Astrocyte (in vitro differentiated cells and primary cell): ENCODE results near the gene GJA8. TPM values are rescaled to one million over a fixed set of nuclear protein-coding genes. Genes with fewer than 3 reads are reported as not detected.

Experiments
- DNase-seq: peaks from one replicate; pipeline ENCODE4 v3.0.0-alpha.2; 2010; ENCODE audit warnings: low read depth
- FAIRE-seq: peaks from 2 replicates; lab custom pipeline; 2011; peaks lifted over from hg19 to GRCh38; lab: Jason Lieb, UNC
- H2AFZ ChIP-seq: 2 replicates; pipeline ENCODE4 v1.6.0; 2012; ENCODE audit warnings: low read depth, low read length, inconsistent platforms
- H3K27ac ChIP-seq: 2 replicates; pipeline ENCODE4 v1.5.1; 2011; ENCODE audit warnings: low read depth, low read length, inconsistent platforms
- H3K27me3 ChIP-seq: 2 replicates; pipeline ENCODE4 v1.6.0; 2011; ENCODE audit warnings: low read length, inconsistent platforms; ENCODE audit not compliant: insufficient read depth
- H3K36me3 ChIP-seq: 2 replicates; pipeline ENCODE4 v1.5.1; 2011; ENCODE audit warnings: low read length, inconsistent platforms; ENCODE audit not compliant: insufficient read depth
- H3K4me1 ChIP-seq: 2 replicates; pipeline ENCODE4 v1.5.1; 2011; ENCODE audit warnings: low read length, inconsistent platforms; ENCODE audit not compliant: insufficient read depth
- H3K4me2 ChIP-seq: 2 replicates; pipeline ENCODE4 v1.6.0; 2012; ENCODE audit warnings: low read length, inconsistent platforms
- H3K4me3 ChIP-seq: 2 replicates; pipeline ENCODE4 v1.5.1; 2011; ENCODE audit warnings: low read depth, mild to moderate bottlenecking, low read length, inconsistent platforms; ENCODE audit not compliant: insufficient read depth
- H3K79me2 ChIP-seq: 2 replicates; pipeline ENCODE4 v1.6.0; 2012; ENCODE audit warnings: mild to moderate bottlenecking, low read length, inconsistent platforms; ENCODE audit not compliant: insufficient read depth
- H3K9ac ChIP-seq: 2 replicates; pipeline ENCODE4 v1.6.0; 2012; ENCODE audit warnings: mild to moderate bottlenecking, low read length, inconsistent platforms
- H3K9me3 ChIP-seq: 2 replicates; pipeline ENCODE4 v1.5.1; 2012; ENCODE audit warnings: low read depth, mild to moderate bottlenecking, low read length, inconsistent platforms; ENCODE audit not compliant: insufficient read depth
- H4K20me1 ChIP-seq: 2 replicates; pipeline ENCODE4 v1.6.0; 2012; ENCODE audit warnings: low read length, inconsistent platforms; ENCODE audit not compliant: insufficient read depth
- H3K27ac Mint-ChIP-seq: one replicate; pipeline ENCODE4 v1.8.0; 2021; ENCODE audit warnings: mild to moderate bottlenecking, mixed read lengths; ENCODE audit not compliant: unreplicated experiment
- H3K27me3 Mint-ChIP-seq: one replicate; pipeline ENCODE4 v1.8.0; 2021; ENCODE audit warnings: low read depth, mixed read lengths; ENCODE audit not compliant: unreplicated experiment
- H3K36me3 Mint-ChIP-seq: one replicate; pipeline ENCODE4 v1.8.0; 2021; ENCODE audit warnings: low read depth, mixed read lengths; ENCODE audit not compliant: unreplicated experiment
- H3K4me1 Mint-ChIP-seq: one replicate; pipeline ENCODE4 v1.8.0; 2021; ENCODE audit warnings: low read depth, mixed read lengths; ENCODE audit not compliant: unreplicated experiment
- H3K4me3 Mint-ChIP-seq: one replicate; pipeline ENCODE4 v1.8.0; 2021; ENCODE audit warnings: mild to moderate bottlenecking, moderate library complexity, mixed read lengths; ENCODE audit not compliant: unreplicated experiment
- H3K9me3 Mint-ChIP-seq: one replicate; pipeline ENCODE4 v1.8.0; 2021; ENCODE audit warnings: mild to moderate bottlenecking, mixed read lengths; ENCODE audit not compliant: unreplicated experiment
- EZH2 ChIP-seq: IDR thresholded peaks from 2 replicates; pipeline ENCODE4 v1.6.1; 2012; ENCODE audit warnings: mild to moderate bottlenecking, low read length, inconsistent platforms; ENCODE audit not compliant: insufficient read depth
- total RNA-seq: library from RNA; stranded (reverse); gene quantifications from 2 replicates; pipeline ENCODE4 v1.2.1, GENCODE V29; 2021
- TF ChIP-seq, protein P1 (sequence below): IDR thresholded peaks from 2 replicates; pipeline ENCODE4 v1.5.1; 2011; ENCODE audit warnings: low read depth, mild to moderate bottlenecking, inconsistent platforms, low read length, moderate library complexity; ENCODE audit not compliant: insufficient read depth

Gene GJA8
- total RNA-seq, 1 donor from 2014 or later: not detected

DNA sequence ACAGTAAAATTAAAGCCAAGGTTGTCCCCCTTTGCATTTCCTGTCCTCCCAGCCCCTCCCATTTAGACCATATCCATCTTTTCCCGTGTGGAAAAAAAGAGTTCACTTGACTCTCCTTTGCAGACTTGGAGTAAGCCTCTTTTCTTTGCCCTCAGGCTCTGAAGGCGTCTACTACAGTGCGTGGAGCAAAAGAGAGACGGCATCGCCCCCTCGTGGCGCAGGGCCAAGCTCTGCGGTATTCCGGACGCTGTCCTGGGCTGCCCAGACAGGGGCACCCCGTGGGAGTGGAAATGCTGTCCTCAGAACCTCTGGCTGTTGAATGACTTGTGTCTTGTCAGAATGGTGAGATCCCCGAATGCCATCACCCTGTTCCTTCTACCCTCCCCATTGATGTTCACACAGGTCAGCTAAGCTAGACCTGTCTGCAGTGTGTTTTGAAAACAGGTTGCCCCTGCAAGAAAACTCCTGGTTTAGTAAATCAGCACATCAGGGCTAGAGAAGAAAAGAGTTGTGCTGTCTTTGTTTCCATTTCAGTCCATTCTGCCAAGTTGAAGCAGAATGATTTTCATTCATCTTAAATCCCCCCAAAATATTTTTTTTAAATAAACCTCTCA, 12.3 kb upstream of the GJA8 start:
- no peaks in the 10 kb centered on the region for H3K36me3 Mint-ChIP-seq
- H3K27me3 ChIP-seq: peaks cover 4% of the 10 kb centered on the region
- no peaks in the 10 kb centered on the region for H3K4me1 ChIP-seq
- H3K9me3 Mint-ChIP-seq: no peaks in the 10 kb centered on the region
- H3K9ac ChIP-seq: no peak overlapping the region
- H3K4me3 ChIP-seq: no peak overlapping the region
- H3K36me3 ChIP-seq: no peaks in the 10 kb centered on the region
- no peaks in the 10 kb centered on the region for H3K9me3 ChIP-seq
- no peak for TF ChIP-seq EZH2
- TF ChIP-seq, protein P1, sequence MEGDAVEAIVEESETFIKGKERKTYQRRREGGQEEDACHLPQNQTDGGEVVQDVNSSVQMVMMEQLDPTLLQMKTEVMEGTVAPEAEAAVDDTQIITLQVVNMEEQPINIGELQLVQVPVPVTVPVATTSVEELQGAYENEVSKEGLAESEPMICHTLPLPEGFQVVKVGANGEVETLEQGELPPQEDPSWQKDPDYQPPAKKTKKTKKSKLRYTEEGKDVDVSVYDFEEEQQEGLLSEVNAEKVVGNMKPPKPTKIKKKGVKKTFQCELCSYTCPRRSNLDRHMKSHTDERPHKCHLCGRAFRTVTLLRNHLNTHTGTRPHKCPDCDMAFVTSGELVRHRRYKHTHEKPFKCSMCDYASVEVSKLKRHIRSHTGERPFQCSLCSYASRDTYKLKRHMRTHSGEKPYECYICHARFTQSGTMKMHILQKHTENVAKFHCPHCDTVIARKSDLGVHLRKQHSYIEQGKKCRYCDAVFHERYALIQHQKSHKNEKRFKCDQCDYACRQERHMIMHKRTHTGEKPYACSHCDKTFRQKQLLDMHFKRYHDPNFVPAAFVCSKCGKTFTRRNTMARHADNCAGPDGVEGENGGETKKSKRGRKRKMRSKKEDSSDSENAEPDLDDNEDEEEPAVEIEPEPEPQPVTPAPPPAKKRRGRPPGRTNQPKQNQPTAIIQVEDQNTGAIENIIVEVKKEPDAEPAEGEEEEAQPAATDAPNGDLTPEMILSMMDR: peak; percentile 52
- peak; percentile 14 for DNase-seq
- H3K27me3 Mint-ChIP-seq: peaks cover 12% of the 10 kb centered on the region
- H3K79me2 ChIP-seq: no peaks in the 10 kb centered on the region
- no peak overlapping the region for H2AFZ ChIP-seq
- no peaks in the 10 kb centered on the region for H3K4me1 Mint-ChIP-seq
- no peak overlapping the region for H3K4me2 ChIP-seq
- H4K20me1 ChIP-seq: no peaks in the 10 kb centered on the region
- FAIRE-seq: no peak
- no peak overlapping the region for H3K27ac ChIP-seq
- no peak overlapping the region for H3K4me3 Mint-ChIP-seq
- no peak overlapping the region for H3K27ac Mint-ChIP-seq

DNA sequence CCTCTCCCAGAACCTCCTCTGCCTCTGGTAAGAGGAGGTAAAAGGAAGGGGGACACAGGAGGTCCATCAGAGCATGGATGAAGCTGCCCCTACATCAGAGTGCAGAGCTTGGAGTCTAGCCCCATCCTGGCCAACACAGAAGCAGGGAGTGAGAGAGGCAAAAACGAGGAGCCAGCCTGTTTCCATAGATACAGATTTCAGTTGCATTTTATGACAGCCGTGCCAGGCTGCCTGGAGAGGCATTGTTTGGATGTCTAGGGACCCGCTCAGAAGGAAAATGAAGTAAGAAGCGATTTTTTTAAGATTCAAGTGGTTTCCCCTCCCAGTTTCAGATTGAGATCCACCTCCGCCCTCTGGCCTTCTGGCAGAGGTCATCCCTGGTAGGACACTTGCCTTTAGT, 11.5 kb upstream of the GJA8 start:
- Mint-ChIP-seq H3K27me3 (peaks cover 12% of the 10 kb centered on the region), H3K4me1 (no peaks in the 10 kb centered on the region), H3K4me3 (no peak overlapping the region), H3K27ac (no peak overlapping the region), H3K36me3 (no peaks in the 10 kb centered on the region), H3K9me3 (no peaks in the 10 kb centered on the region)
- Histone ChIP-seq H3K9ac (no peak overlapping the region), H4K20me1 (no peaks in the 10 kb centered on the region), H3K4me1 (no peaks in the 10 kb centered on the region), H3K27me3 (peaks cover 4% of the 10 kb centered on the region), H3K36me3 (no peaks in the 10 kb centered on the region), H3K4me2 (no peak overlapping the region), H3K27ac (no peak overlapping the region), H3K9me3 (no peaks in the 10 kb centered on the region), H3K4me3 (no peak overlapping the region), H3K79me2 (no peaks in the 10 kb centered on the region), H2AFZ (no peak overlapping the region)
- no peak for DNase-seq
- TF ChIP-seq EZH2: no peak
- TF ChIP-seq, protein P1: no peak
- FAIRE-seq: no peak

DNA sequence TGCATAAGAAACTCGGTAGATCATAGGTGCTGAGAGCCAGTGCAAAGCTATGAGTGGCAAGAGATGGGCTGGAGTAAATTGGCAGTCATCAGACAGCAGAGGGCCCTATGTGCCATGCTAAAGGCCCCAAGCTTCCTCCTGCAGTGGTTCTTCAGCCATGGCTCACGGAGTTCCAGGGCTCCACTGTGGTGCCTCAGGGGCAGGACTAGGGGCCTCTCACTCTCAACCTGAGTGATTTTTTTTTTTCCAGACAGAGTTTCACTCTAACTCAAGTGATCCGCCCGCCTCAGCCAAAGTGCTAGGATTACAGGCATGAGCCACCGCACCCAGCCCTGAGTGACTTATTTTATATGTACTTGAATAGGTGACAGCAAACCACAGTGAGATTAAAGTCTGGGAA, 10.4 kb upstream of the GJA8 start:
- H3K9me3 Mint-ChIP-seq: no peaks in the 10 kb centered on the region
- Histone ChIP-seq H3K4me3 (no peak overlapping the region), H4K20me1 (no peaks in the 10 kb centered on the region), H3K79me2 (no peaks in the 10 kb centered on the region), H3K9me3 (no peaks in the 10 kb centered on the region), H3K4me1 (no peaks in the 10 kb centered on the region), H3K27ac (no peak overlapping the region), H3K9ac (no peak overlapping the region), H3K4me2 (no peak overlapping the region), H2AFZ (no peak overlapping the region), H3K36me3 (no peaks in the 10 kb centered on the region), H3K27me3 (peaks cover 4% of the 10 kb centered on the region)
- no peak overlapping the region for H3K27ac Mint-ChIP-seq
- FAIRE-seq (no peak), DNase-seq (no peak)
- H3K4me1 Mint-ChIP-seq: no peaks in the 10 kb centered on the region
- no peak overlapping the region for H3K4me3 Mint-ChIP-seq
- TF ChIP-seq EZH2: no peak
- TF ChIP-seq, protein P1: no peak
- H3K27me3 Mint-ChIP-seq: peaks cover 12% of the 10 kb centered on the region
- H3K36me3 Mint-ChIP-seq: no peaks in the 10 kb centered on the region
